PC-3 (cell line): ENCODE results near the gene HOXC10. TPM values are rescaled to one million over a fixed set of nuclear protein-coding genes. Genes with fewer than 3 reads are reported as not detected.

Experiments used
- ATAC-seq: fragments of 200-7000 bp; cut with Tn5 transposase; 2 replicates; pipeline ENCODE4 v1.9.1; 2020; ENCODE audit warnings: mild to moderate bottlenecking, moderate library complexity
- BruUV-seq: library from RNA; stranded (reverse); fragments of 400-500 nt; replicated peaks from 2 replicates; lab custom pipeline; 2021; lab: Mats Ljungman, UMichigan
- CTCF ChIA-PET: fragments of 300-600 bp; sonication (Branson Sonifier 250); formaldehyde crosslinking; loops from one replicate; lab custom pipeline; 2022; ENCODE audit warnings: antibody characterized with exemption; lab: Charles Lee
- POLR2A ChIA-PET: fragments of 300-600 bp; sonication (Branson Sonifier 250); formaldehyde crosslinking; loops from one replicate; lab custom pipeline; 2022; ENCODE audit warnings: antibody characterized with exemption; ENCODE audit not compliant: unreplicated experiment; lab: Charles Lee
- DNase-seq: peaks from one replicate; pipeline ENCODE4 v3.0.0-alpha.2; 2015
- H2AFZ ChIP-seq: fragments of 300-600 bp; sonication (generic); 2 replicates; pipeline ENCODE4 v1.6.0; 2016; ENCODE audit warnings: antibody characterized with exemption, low read length
- H3F3A ChIP-seq: fragments of 300-600 bp; sonication (generic); one replicate; pipeline ENCODE4 v1.6.0; 2017; ENCODE audit warnings: antibody characterized with exemption, low read length, control low read depth, mild to moderate bottlenecking; ENCODE audit not compliant: unreplicated experiment
- H3K27ac ChIP-seq: fragments of 300-600 bp; sonication (generic); 2 replicates; pipeline ENCODE4 v1.5.1; 2016; ENCODE audit warnings: mild to moderate bottlenecking, low read length
- H3K27me3 ChIP-seq: fragments of 300-600 bp; sonication (generic); 2 replicates; pipeline ENCODE4 v1.6.1; 2016; ENCODE audit warnings: low read length, mixed read lengths
- H3K36me3 ChIP-seq: fragments of 300-600 bp; sonication (generic); 2 replicates; pipeline ENCODE4 v1.6.1; 2016; ENCODE audit warnings: low read depth, mixed run types, low read length, mixed read lengths
- H3K4me1 ChIP-seq: fragments of 300-600 bp; sonication (generic); 2 replicates; pipeline ENCODE4 v1.5.1; 2016; ENCODE audit warnings: low read length; ENCODE audit not compliant: insufficient read depth
- H3K4me2 ChIP-seq: fragments of 300-600 bp; sonication (generic); 2 replicates; pipeline ENCODE4 v1.6.0; 2016; ENCODE audit warnings: low read length
- H3K4me3 ChIP-seq: fragments of 300-600 bp; sonication (generic); 2 replicates; pipeline ENCODE4 v1.5.1; 2016; ENCODE audit warnings: mild to moderate bottlenecking, low read length, mixed read lengths
- H3K79me2 ChIP-seq: fragments of 300-600 bp; sonication (generic); 2 replicates; pipeline ENCODE4 v1.6.1; 2017; ENCODE audit warnings: low read length, mixed read lengths
- H3K9ac ChIP-seq: fragments of 300-600 bp; sonication (generic); 2 replicates; pipeline ENCODE4 v1.6.0; 2016; ENCODE audit warnings: mild to moderate bottlenecking, low read length
- H3K9me2 ChIP-seq: fragments of 300-600 bp; sonication (generic); replicated peaks from 2 replicates; pipeline ENCODE4 v1.6.1; 2016; ENCODE audit warnings: mixed run types, low read length, mixed read lengths
- H3K9me3 ChIP-seq: fragments of 300-600 bp; sonication (generic); 2 replicates; pipeline ENCODE4 v1.6.1; 2016; ENCODE audit warnings: low read length, mixed read lengths
- H4K20me1 ChIP-seq: fragments of 300-600 bp; sonication (generic); 2 replicates; pipeline ENCODE4 v1.6.1; 2016; ENCODE audit warnings: low read length, mixed read lengths
- EZH2 ChIP-seq: fragments of 300-600 bp; sonication (generic); IDR thresholded peaks from one replicate; pipeline ENCODE4 v1.6.1; 2017; ENCODE audit warnings: antibody characterized with exemption, mild to moderate bottlenecking, low read length; ENCODE audit not compliant: unreplicated experiment
- EZH2phosphoT487 ChIP-seq: fragments of 300-600 bp; sonication (generic); IDR thresholded peaks from 2 replicates; pipeline ENCODE4 v1.6.1; 2018; ENCODE audit warnings: mild to moderate bottlenecking, antibody characterized with exemption, low read length, borderline replicate concordance
- intact Hi-C: fragments of 100-400 bp; cut with micrococcal nuclease; formaldehyde crosslinking; loops from 2 replicates; pipeline ENCODE4 v1.9.0; 2023
- total RNA-seq: library from RNA; depleted of rRNA; stranded (reverse); fragments of >200 nt; gene quantifications from 2 replicates; pipeline ENCODE4 v1.2.3, GENCODE V29; 2014
- TF ChIP-seq, protein P1 (sequence below): fragments of 300-600 bp; sonication (generic); conservative IDR thresholded peaks from 2 replicates; pipeline ENCODE4 v1.5.1; 2017; ENCODE audit warnings: antibody characterized with exemption, low read depth, mild to moderate bottlenecking, low read length

Gene HOXC10
- total RNA-seq, 1 experiment from 2014 or later, result 0.69 TPM

DNA sequence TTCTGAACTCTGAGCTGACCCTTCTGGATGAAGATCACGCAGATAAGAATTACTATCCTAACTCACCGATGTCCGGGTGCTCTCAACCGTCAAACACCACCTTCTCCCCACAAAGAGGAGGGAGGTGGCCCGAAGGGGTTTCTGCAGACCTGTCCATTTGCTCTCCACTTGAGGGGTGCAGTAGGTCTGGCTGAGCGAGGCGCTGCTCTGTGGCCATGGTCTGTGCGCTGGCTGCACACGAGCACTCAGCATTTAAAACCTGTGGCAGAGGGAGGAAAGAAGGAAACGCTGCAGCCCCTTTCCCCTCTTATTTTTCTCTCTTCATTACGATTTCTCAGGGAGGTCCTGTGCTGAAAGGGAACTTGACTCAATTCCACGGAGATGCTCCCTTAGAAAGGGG is 47.8 kb upstream of the HOXC10 start:
- no peaks in the 10 kb centered on the region for H4K20me1 ChIP-seq
- no TSS peak for BruUV-seq
- no peak overlapping the region for H3K27ac ChIP-seq
- no peaks in the 10 kb centered on the region for H3F3A ChIP-seq
- CTCF ChIA-PET, result no interaction called here
- H3K9me3 ChIP-seq, result no peaks in the 10 kb centered on the region
- no peak overlapping the region for H3K4me2 ChIP-seq
- intact Hi-C loops, result no loop called here
- H2AFZ ChIP-seq, result no peak overlapping the region
- TF ChIP-seq EZH2, result no peak
- TF ChIP-seq, protein P1, sequence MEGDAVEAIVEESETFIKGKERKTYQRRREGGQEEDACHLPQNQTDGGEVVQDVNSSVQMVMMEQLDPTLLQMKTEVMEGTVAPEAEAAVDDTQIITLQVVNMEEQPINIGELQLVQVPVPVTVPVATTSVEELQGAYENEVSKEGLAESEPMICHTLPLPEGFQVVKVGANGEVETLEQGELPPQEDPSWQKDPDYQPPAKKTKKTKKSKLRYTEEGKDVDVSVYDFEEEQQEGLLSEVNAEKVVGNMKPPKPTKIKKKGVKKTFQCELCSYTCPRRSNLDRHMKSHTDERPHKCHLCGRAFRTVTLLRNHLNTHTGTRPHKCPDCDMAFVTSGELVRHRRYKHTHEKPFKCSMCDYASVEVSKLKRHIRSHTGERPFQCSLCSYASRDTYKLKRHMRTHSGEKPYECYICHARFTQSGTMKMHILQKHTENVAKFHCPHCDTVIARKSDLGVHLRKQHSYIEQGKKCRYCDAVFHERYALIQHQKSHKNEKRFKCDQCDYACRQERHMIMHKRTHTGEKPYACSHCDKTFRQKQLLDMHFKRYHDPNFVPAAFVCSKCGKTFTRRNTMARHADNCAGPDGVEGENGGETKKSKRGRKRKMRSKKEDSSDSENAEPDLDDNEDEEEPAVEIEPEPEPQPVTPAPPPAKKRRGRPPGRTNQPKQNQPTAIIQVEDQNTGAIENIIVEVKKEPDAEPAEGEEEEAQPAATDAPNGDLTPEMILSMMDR, result no peak
- no peak for TF ChIP-seq EZH2phosphoT487
- DNase-seq (no peak), ATAC-seq (no peak)
- no peak overlapping the region for H3K4me3 ChIP-seq
- POLR2A ChIA-PET, result no interaction called here
- H3K79me2 ChIP-seq, result peaks cover 34% of the 10 kb centered on the region
- H3K36me3 ChIP-seq, result no peaks in the 10 kb centered on the region
- no peak overlapping the region for H3K9ac ChIP-seq
- H3K27me3 ChIP-seq, result no peaks in the 10 kb centered on the region
- peaks cover 18% of the 10 kb centered on the region; the same call in 1 of the 2 replicates for H3K4me1 ChIP-seq
- no peaks in the 10 kb centered on the region for H3K9me2 ChIP-seq

DNA sequence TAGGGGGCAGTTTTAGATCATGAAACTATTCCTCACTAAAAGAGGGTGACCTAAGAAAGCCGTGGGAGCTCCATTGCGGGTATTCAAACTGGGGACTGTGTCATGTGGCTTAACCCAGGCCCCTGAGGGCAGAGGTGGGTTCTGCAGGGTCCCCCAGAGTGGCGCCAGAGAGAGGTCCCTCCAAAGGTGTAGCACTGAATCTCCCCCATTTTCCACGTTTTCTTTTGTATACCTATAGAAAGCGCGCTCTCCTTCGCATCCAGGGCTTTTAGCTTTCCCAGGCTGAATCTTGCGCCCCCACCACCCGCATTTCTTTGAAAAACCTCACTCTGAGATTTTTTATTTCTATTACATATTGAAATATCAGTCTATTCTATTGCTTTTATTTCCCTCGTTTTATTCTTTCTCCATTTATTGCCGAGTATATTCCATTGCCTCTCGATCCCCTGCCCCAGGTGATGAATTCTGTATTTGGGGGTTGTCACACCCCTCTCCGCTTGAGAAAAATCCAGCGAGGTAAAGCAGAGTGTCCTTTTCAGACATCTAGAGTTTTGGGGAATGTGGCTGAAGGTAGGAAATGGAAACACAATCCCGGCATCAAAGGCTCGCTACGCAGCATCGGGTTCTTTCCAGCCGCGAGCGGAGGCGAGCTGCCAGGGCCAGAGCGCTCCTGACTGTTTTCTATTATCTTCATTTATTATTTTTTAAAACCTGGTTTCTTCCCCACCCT is 47.2 kb upstream of the HOXC10 start:
- H3K4me2 ChIP-seq, result peak overlapping the region; percentile 36
- peak overlapping the region; percentile 87; the same call in 1 of the 2 replicates for H3K4me3 ChIP-seq
- no peaks in the 10 kb centered on the region for H3F3A ChIP-seq
- no peaks in the 10 kb centered on the region for H3K27me3 ChIP-seq
- TF ChIP-seq EZH2phosphoT487 (no peak), EZH2 (no peak)
- TF ChIP-seq, protein P1, result no peak
- no peaks in the 10 kb centered on the region for H3K9me2 ChIP-seq
- no peak overlapping the region for H3K9ac ChIP-seq
- H3K79me2 ChIP-seq, result peaks cover 39% of the 10 kb centered on the region
- BruUV-seq, result TSS peak; percentile 27
- ChIA-PET CTCF (interaction anchor here (0.5 to 0.6 kb wide), 3 partner anchors 52 to 432 kb away, joined by 3 to 4 read pairs (median 3); no protein-coding TSS in a partner anchor), POLR2A (interaction anchor here (0.8 kb wide), 1 partner anchor 111 kb away, joined by 5 read pairs; no protein-coding TSS in a partner anchor)
- H2AFZ ChIP-seq, result peak overlapping the region; percentile 31
- no peaks in the 10 kb centered on the region for H3K36me3 ChIP-seq
- no peaks in the 10 kb centered on the region for H3K9me3 ChIP-seq
- no peaks in the 10 kb centered on the region for H4K20me1 ChIP-seq
- no peak overlapping the region for H3K27ac ChIP-seq
- H3K4me1 ChIP-seq, result peaks cover 22% of the 10 kb centered on the region
- intact Hi-C loops, result loop anchor here (1.0 kb wide), 2 partner anchors 167 to 210 kb away; partner anchors contain the start of gene CALCOCO1
- no peak for ATAC-seq
- DNase-seq, result no peak
